Measurements from ENCODE around the gene TNFRSF1A.

TNFRSF1A gene

GRCh38 chr12:6380141-6381121 lies 38.6 kb upstream of the TNFRSF1A start:
- Histone ChIP-seq H3K27me3 (ENCODE audit: control insufficient read depth, insufficient read depth, low read length) (peaks cover 26% of the 10 kb centered on the region), H3K9me3 (ENCODE audit: control insufficient read depth, insufficient read depth, low read depth, low read length) (no peaks in the 10 kb centered on the region), H3K9ac (ENCODE audit: low read length) (no peak overlapping the region), H3K27ac (ENCODE audit: low read depth, low read length) (no peak overlapping the region), H3K4me1 (ENCODE audit: control insufficient read depth, insufficient read depth, low read length) (peaks cover 56% of the 10 kb centered on the region), H3K36me3 (ENCODE audit: control insufficient read depth, insufficient read depth, low read length) (no peaks in the 10 kb centered on the region), H3K4me3 (ENCODE audit: low read depth, low read length) (no peak overlapping the region)

GRCh38 chr12:6378709-6379472 lies 37.0 kb upstream of the TNFRSF1A start:
- peaks cover 24% of the 10 kb centered on the region for H3K27me3 ChIP-seq (ENCODE audit: control insufficient read depth, insufficient read depth, low read length)
- no peaks in the 10 kb centered on the region for H3K9me3 ChIP-seq (ENCODE audit: control insufficient read depth, insufficient read depth, low read depth, low read length)
- no peak overlapping the region for H3K27ac ChIP-seq (ENCODE audit: low read depth, low read length)
- H3K36me3 ChIP-seq (ENCODE audit: control insufficient read depth, insufficient read depth, low read length): no peaks in the 10 kb centered on the region
- peaks cover 55% of the 10 kb centered on the region for H3K4me1 ChIP-seq (ENCODE audit: control insufficient read depth, insufficient read depth, low read length)
- no peak overlapping the region for H3K4me3 ChIP-seq (ENCODE audit: low read depth, low read length)
- no peak overlapping the region for H3K9ac ChIP-seq (ENCODE audit: low read length)

- Histone ChIP-seq H3K27ac (ENCODE audit: low read depth, low read length) (no peak overlapping the region), H3K9me3 (ENCODE audit: control insufficient read depth, insufficient read depth, low read depth, low read length) (no peaks in the 10 kb centered on the region), H3K27me3 (ENCODE audit: control insufficient read depth, insufficient read depth, low read length) (peaks cover 14% of the 10 kb centered on the region), H3K9ac (ENCODE audit: low read length) (no peak overlapping the region), H3K4me3 (ENCODE audit: low read depth, low read length) (no peak overlapping the region), H3K36me3 (ENCODE audit: control insufficient read depth, insufficient read depth, low read length) (no peaks in the 10 kb centered on the region), H3K4me1 (ENCODE audit: control insufficient read depth, insufficient read depth, low read length) (peaks cover 52% of the 10 kb centered on the region)
Observed at GRCh38 chr12:6377667-6377994, 35.8 kb upstream of the TNFRSF1A start.

GRCh38 chr12:6376870-6377666 lies 35.2 kb upstream of the TNFRSF1A start:
- no peaks in the 10 kb centered on the region for H3K36me3 ChIP-seq (ENCODE audit: control insufficient read depth, insufficient read depth, low read length)
- H3K4me3 ChIP-seq (ENCODE audit: low read depth, low read length): peak overlapping the region; percentile 72; the same call in 1 of the 2 replicates
- H3K4me1 ChIP-seq (ENCODE audit: control insufficient read depth, insufficient read depth, low read length): peaks cover 52% of the 10 kb centered on the region
- H3K27ac ChIP-seq (ENCODE audit: low read depth, low read length): peak overlapping the region; percentile 80; the same call in 1 of the 2 replicates
- H3K9me3 ChIP-seq (ENCODE audit: control insufficient read depth, insufficient read depth, low read depth, low read length): no peaks in the 10 kb centered on the region
- H3K27me3 ChIP-seq (ENCODE audit: control insufficient read depth, insufficient read depth, low read length): peaks cover 10% of the 10 kb centered on the region; the same call in 1 of the 2 replicates
- peak overlapping the region; percentile 68 for H3K9ac ChIP-seq (ENCODE audit: low read length)

GRCh38 chr12:6376079-6376869 lies 34.4 kb upstream of the TNFRSF1A start:
- Histone ChIP-seq H3K9ac (ENCODE audit: low read length) (peak overlapping the region; percentile 68), H3K4me3 (ENCODE audit: low read depth, low read length) (peak overlapping the region; percentile 72), H3K27me3 (ENCODE audit: control insufficient read depth, insufficient read depth, low read length) (peaks cover 9% of the 10 kb centered on the region; the same call in 1 of the 2 replicates), H3K9me3 (ENCODE audit: control insufficient read depth, insufficient read depth, low read depth, low read length) (no peaks in the 10 kb centered on the region), H3K27ac (ENCODE audit: low read depth, low read length) (peak overlapping the region; percentile 80), H3K36me3 (ENCODE audit: control insufficient read depth, insufficient read depth, low read length) (no peaks in the 10 kb centered on the region), H3K4me1 (ENCODE audit: control insufficient read depth, insufficient read depth, low read length) (peaks cover 49% of the 10 kb centered on the region)

GRCh38 chr12:6375269-6376078 lies 33.6 kb upstream of the TNFRSF1A start, which contains the start of gene SCNN1A:
TSS of gene SCNN1A (minus strand) at chr12:6375563. CDS start at chr12:6374783, 780 bp downstream.
- H3K4me3 ChIP-seq (ENCODE audit: low read depth, low read length): peak within 1 kb of the TSS; percentile 72

GRCh38 chr12:6374786-6375160 lies 32.9 kb upstream of the TNFRSF1A start:
- Histone ChIP-seq H3K9ac (ENCODE audit: low read length) (peak overlapping the region; percentile 82), H3K27me3 (ENCODE audit: control insufficient read depth, insufficient read depth, low read length) (peaks cover 5% of the 10 kb centered on the region; the same call in 1 of the 2 replicates), H3K27ac (ENCODE audit: low read depth, low read length) (peak overlapping the region; percentile 64; the same call in 1 of the 2 replicates), H3K9me3 (ENCODE audit: control insufficient read depth, insufficient read depth, low read depth, low read length) (no peaks in the 10 kb centered on the region), H3K4me3 (ENCODE audit: low read depth, low read length) (peak overlapping the region; percentile 72), H3K4me1 (ENCODE audit: control insufficient read depth, insufficient read depth, low read length) (peaks cover 59% of the 10 kb centered on the region), H3K36me3 (ENCODE audit: control insufficient read depth, insufficient read depth, low read length) (no peaks in the 10 kb centered on the region)

More at GRCh38 chr12:6375269-6376078, 33.6 kb upstream of the TNFRSF1A start, which contains the start of gene SCNN1A:
- Histone ChIP-seq H3K9ac (ENCODE audit: low read length) (peak within 1 kb of the TSS; percentile 82), H3K27me3 (ENCODE audit: control insufficient read depth, insufficient read depth, low read length) (peaks cover 5% of the 10 kb centered on the region; the same call in 1 of the 2 replicates), H3K27ac (ENCODE audit: low read depth, low read length) (peak within 1 kb of the TSS; percentile 80), H3K4me1 (ENCODE audit: control insufficient read depth, insufficient read depth, low read length) (peaks cover 52% of the 10 kb centered on the region), H3K9me3 (ENCODE audit: control insufficient read depth, insufficient read depth, low read depth, low read length) (no peaks in the 10 kb centered on the region), H3K36me3 (ENCODE audit: control insufficient read depth, insufficient read depth, low read length) (no peaks in the 10 kb centered on the region)

GRCh38 chr12:6374028-6374785 lies 32.3 kb upstream of the TNFRSF1A start:
- peaks cover 61% of the 10 kb centered on the region for H3K4me1 ChIP-seq (ENCODE audit: control insufficient read depth, insufficient read depth, low read length)
- peak overlapping the region; percentile 64; the same call in 1 of the 2 replicates for H3K27ac ChIP-seq (ENCODE audit: low read depth, low read length)
- H3K9ac ChIP-seq (ENCODE audit: low read length): peak overlapping the region; percentile 82
- no peaks in the 10 kb centered on the region for H3K36me3 ChIP-seq (ENCODE audit: control insufficient read depth, insufficient read depth, low read length)
- H3K27me3 ChIP-seq (ENCODE audit: control insufficient read depth, insufficient read depth, low read length): peaks cover 5% of the 10 kb centered on the region; the same call in 1 of the 2 replicates
- H3K9me3 ChIP-seq (ENCODE audit: control insufficient read depth, insufficient read depth, low read depth, low read length): no peaks in the 10 kb centered on the region
- peak overlapping the region; percentile 72 for H3K4me3 ChIP-seq (ENCODE audit: low read depth, low read length)
